H54 (cell line): ENCODE measurements around the gene HES5.

Experiments
- DNase-seq: peaks from one replicate; pipeline ENCODE4 v3.0.0; 2011; ENCODE audit warnings: low spot score, mixed read lengths; ENCODE audit not compliant: insufficient read length
- FAIRE-seq: peaks from 3 replicates; lab custom pipeline; 2011; peaks lifted over from hg19 to GRCh38; lab: Jason Lieb, UNC
- POLR2A ChIP-seq: IDR thresholded peaks from 2 replicates; pipeline ENCODE4 v1.6.1; 2011; ENCODE audit warnings: low read depth, mild to moderate bottlenecking, low read length

Gene HES5

DNA sequence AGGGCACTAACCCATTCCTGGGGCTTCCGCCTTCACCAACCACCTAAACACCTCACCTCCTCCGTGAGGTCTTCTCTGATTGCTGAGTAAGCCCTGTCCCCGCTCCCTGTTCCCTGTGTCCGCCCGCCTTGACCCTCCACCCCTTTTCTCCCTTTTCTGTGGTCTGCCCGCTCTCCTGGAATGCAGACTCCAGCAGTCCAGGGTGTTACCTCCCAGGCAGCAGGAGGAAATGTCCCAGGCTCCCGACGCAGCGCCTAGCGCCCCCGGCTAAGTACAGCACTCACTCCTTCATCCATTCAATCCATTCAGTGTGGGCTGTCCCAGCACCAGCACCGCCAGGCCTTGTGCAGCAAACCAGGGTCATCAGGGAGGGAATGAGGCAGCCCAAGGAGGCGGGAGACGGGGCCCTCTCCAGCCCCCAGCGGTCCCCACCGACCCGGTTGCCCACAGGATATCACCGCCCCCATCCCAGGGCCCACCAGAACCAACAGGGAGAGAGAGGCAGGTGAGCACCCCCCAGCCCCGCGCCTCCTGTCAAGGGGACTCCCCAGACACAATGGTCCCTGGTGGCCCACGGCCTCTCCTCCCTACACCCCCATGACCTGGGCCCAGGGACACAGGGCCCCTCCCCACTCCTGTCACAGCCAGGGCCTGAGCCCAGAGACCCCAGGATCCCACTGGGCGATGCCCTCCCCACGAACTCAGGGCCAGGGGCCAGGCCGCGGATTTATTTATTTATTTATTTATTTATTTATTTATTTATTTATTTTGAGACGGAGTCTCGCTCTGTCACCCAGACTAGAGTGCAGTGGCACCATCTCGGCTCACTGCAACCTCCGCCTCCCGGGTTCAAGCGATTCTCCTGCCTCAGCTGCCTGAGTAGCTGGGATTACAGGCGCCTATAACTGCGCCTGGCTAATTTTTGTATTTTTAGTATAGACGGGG is 36.3 kb upstream of the HES5 start:
- no peak for FAIRE-seq
- no peak for DNase-seq
- no peak for TF ChIP-seq POLR2A

DNA sequence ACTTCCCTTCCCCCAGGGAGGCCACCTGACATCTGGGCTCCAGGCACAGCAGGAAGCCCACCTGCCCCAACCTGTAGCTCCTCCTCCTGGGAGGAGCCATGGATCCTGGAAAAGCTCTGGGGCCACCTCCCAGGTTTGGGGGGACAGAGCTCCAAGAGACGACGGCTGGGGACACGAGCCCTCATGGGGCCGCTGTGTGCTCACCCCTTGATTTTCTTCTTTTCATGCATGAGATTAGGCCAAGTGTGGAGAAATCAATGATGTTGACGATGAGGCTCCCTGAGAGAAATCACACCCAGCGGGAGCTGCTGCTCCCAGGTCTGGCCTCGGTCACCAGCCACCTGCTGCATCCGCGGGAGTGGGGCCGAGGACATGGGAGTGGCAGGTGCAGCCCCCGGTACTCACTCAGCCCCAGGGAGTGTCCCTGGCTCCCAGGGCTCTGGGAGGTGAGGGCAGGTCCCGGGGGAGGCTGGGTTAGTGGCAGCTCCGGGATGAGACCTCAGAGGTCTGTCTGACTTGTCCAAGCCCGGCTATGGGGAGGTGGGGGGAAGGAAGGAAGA is 34.8 kb upstream of the HES5 start:
- no peak for FAIRE-seq

DNA sequence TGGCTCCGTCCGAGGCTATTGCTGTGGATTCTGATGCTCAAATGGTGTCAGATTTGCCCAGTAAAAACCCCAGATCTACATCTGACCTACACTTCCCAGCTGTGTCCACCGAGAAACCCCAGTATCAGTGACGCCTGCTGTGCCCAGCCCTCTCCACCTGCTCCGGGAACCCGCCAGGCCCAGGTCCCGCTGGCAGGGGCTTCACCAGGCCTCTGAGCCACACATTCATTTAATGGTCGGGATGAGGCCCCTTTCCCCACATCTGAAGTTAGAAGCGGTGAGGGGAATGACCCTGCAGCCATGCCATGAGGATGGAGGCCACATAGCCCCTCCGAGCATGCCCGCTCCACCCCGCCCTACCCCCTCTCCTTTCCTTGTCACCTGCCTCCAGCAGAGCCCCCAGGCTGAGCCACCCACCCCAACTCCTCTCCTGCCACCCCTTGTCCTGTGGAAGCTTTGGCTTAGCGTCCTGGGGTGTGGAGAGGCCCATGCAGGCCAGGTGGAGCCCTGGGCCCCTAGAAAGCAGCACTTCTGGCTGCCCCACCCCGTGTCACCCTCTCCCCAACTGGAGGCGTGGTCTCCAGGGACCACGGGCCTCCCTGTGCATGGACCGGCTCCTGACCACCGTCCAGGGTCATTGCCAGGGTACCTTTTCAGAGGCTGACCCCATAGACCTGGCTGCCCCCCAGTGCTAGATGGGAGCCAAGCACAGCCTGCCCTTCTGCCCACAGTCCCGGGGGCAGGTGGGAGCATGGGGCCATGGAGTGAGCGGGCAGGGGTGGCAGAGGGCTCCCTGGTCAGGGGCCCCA is 34.1 kb upstream of the HES5 start:
- FAIRE-seq (no peak), DNase-seq (no peak)
- TF ChIP-seq POLR2A, result no peak

More for the DNA sequence above, 34.8 kb upstream of the HES5 start:
- no peak for DNase-seq
- no peak for TF ChIP-seq POLR2A

DNA sequence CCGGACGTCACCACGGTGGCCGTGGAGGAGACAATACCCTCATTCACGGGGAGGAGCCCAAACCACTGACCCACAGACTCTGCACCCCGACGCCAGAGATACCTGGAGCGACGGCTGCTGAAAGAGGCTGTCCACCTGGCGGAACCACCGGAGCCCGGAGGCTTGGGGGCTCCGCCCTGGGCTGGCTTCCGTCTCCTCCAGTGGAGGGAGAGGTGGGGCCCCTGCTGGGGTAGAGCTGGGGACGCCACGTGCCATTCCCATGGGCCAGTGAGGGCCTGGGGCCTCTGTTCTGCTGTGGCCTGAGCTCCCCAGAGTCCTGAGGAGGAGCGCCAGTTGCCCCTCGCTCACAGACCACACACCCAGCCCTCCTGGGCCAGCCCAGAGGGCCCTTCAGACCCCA is 33.1 kb upstream of the HES5 start:
- no peak for FAIRE-seq
- no peak for TF ChIP-seq POLR2A

DNA sequence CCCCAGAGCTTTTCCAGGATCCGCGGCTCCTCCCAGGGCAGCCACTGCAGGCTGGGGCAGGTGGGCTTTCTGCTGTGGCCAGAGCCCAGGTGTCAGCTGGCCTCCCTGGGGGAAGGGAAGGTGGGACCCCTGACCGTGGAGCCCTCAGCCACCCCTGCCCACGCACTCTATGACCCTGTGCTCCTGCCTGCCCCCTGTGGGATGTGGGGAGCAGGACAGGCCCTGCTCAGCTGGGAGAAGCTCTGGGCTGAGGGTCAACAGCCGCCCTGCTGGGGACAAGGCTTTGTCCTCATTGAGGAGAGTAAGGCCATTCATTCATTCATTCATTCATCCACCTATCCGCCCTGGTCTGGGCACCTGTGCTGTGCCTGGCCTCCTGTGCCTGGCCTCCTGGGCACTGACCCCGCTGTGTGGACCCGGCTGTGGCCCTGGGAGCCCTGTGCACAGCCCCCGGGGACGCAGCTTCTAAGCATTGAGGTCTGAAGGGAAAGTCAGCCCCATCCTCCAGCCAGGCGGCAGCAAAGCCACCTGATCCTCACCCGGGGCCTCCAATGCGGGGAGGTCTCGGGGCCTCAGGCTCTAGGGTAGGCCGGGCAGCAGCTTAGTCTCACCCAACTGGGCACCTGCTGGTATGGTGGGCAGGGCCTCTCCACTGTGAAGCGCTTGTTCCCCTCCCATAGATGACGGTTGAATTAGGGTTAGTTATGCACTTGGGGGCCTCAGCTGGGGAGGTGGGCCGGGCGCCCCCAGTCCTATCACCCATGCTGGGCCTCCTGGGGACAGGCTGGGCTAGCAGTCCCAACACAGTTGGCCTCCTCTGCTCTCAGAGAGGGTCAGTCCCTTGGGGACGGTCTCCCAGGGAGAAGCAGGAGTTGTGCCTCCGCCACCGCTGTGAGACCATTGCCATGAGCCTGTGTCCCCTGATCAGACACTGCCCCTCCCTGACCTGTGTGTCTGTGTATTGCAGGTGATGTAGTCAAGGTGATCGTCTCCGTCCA is 32.1 kb upstream of the HES5 start:
- DNase-seq (no peak), FAIRE-seq (no peak)
- no peak for TF ChIP-seq POLR2A

More for the DNA sequence above, 33.1 kb upstream of the HES5 start:
- no peak for DNase-seq

DNA sequence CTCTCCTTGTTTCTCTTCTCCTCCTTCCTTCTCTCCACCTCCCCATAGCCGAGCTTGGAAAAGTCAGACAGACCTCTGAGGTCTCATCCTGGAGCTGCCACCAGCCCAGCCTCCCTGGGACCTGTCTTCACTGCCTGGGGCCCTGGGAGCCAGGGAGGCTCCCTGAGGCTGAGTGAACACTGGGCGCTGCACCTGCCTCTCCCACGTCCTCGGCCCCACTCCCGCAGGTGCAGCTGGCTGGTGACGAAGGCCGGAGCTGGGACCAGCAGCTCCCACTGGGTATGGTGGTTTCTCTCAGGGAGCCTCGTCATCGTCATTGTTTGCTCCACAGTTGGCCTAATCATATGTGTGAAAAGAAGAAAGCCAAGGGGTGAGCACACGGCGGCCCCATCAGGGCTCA is 31.4 kb upstream of the HES5 start:
- TF ChIP-seq POLR2A, result no peak
- DNase-seq (no peak), FAIRE-seq (no peak)

DNA sequence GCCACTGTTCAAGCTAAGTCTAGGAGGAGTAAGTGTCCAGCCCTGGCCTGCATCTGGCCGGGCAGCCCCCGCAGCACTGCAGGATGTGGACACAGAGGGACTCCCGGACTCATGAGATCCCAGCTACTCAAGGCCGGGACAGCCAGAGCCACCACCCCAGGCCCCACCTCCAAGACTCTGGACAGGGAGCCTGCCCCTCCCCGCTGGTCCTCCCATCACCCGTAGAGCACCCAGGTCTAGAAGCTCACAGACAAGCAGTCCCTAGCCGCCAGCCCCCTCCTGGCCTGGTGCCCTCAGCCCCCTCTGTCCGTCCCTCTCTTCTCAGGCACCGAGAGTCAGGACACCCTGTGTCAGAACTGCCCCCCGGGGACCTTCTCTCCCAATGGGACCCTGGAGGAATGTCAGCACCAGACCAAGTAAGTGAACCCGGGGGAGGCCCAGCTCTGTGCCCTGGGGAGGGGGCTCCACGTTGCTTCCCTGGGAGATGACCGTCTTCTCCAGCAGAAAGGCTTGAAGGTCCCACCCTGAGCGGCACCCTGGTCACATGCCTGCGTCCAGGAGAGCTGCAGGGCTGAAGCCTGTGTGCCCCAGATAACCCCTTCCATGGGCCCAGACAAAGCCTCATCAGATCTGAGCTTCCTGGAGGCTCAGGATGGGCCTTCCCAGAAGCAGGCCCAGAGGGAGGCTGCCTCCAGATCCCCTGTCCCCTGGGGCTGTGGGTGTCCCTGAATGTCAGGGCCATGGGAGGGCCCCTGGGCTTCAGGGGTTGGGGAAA is 30.4 kb upstream of the HES5 start:
- no peak for FAIRE-seq

DNA sequence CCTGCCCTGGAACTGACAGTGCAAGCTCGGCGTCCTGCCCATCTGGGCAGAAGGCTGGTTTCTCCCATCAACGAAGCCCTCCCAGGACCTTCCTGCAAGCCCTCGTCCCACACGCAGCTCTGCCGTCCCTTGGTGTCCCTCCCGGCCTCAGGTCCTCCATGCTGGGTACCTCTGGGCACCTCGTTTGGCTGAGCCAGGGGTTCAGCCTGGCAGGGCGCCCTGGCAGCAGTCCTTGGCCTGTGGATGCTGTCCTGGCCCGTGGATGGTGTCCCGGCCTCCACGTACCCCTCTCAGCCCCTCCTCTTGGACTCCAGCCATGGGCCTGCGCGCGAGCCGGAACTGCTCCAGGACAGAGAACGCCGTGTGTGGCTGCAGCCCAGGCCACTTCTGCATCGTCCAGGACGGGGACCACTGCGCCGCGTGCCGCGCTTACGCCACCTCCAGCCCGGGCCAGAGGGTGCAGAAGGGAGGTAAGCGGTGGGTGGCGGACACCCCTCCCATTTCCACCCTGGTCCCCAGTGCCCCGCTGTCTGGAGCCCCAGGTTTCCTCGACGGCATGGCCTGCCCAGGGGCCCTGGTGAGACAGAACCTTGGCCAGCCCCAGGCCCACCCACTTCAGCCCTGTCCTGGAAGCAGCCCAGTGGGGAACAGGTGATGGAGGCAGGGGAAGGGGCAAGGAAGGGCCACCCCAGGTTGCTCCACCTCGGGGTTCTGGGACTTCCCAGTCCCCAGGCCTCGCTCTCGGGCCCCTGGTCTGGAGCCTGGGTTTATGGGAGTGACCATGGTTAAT is 29.6 kb upstream of the HES5 start:
- TF ChIP-seq POLR2A, result no peak
- DNase-seq (no peak), FAIRE-seq (no peak)

More for the DNA sequence above, 30.4 kb upstream of the HES5 start:
- no peak for TF ChIP-seq POLR2A
- no peak for DNase-seq

DNA sequence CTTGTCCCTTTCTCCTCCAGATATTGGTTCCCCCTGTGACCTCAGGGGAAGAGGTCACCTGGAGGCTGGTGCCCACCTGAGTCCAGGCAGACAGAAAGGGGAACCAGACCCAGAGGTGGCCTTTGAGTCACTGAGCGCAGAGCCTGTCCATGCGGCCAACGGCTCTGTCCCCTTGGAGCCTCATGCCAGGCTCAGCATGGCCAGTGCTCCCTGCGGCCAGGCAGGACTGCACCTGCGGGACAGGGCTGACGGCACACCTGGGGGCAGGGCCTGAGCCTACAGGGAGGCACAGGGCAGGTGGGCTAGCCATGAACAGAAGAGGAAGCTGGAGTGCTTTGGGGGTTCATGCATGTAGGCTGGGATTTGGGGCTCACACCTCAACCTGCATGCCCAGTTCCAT is 28.8 kb upstream of the HES5 start:
- FAIRE-seq (no peak), DNase-seq (no peak)
- no peak for TF ChIP-seq POLR2A

DNA sequence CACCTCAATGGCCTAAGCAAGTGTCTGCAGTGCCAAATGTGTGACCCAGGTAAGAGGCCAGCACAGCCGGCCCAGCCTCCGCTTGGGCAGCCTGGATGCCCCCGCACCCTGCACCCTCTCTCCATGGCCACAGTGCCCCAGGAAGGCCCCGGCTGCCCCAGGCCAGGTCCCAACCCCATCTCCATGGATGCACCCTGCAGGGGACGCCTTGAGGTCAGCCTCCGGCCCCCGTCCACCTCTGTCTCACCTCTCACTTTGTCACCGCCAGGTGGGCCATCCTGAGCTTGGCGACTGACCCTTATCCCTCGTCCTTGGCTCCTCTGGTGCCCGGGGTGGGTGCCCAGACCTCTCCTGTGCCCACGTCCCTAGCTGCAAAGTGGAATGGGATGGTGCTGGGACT is 28.4 kb upstream of the HES5 start:
- no peak for DNase-seq
- no peak for FAIRE-seq
- TF ChIP-seq POLR2A, result no peak

DNA sequence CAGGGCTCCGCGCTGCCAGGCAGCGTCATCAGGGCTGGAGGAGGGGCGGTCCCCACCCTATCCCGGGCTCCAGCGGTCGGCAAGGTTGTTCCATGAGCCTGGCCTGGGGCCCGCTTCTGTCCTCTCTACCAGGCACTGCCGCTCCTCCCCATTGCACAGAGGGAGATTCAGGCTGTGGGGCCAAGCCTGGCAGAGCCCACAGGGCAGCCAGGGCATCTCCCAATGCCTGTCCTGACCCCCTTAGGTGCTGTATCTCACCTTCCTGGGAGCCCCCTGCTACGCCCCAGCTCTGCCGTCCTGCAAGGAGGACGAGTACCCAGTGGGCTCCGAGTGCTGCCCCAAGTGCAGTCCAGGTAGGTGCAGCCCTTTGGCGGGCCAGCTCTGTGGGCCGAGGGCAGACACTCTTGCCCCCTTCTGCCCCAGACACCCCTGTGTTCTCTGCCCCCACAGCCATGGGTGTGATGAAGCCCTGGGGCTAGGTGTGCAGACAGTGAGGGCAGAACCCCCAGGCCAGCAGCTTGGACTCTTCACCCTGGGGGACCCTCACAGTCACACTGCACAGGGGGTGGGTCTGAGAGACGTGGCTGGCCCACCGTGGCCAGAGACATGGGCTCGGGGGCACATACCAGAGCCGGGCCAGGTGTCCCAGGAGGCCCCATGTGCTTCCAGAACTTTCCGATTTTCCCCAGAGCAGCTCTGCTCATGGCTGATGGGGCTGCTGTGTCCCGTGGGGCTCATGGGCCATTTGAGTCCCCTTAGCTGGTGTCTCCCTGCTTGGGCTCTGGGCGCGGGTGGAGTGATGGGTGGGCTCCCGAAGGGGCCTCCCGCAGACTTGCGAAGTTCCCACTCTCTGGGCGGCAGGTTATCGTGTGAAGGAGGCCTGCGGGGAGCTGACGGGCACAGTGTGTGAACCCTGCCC is 27.7 kb upstream of the HES5 start:
- no peak for DNase-seq
- TF ChIP-seq POLR2A, result no peak

More for the DNA sequence above, 27.7 kb upstream of the HES5 start:
- no peak for FAIRE-seq
